PFSK-1 (cell line): ENCODE results near the gene TMIE.

Source experiments
- FOXP2 ChIP-seq: optimal IDR thresholded peaks from 2 replicates; pipeline ENCODE3; 2011; ENCODE audit warnings: borderline replicate concordance, control low read depth, inconsistent platforms; ENCODE audit not compliant: insufficient read depth; ENCODE audit errors: extremely low read length, extremely low read depth
- POLR2AphosphoS5 ChIP-seq: IDR thresholded peaks from 2 replicates; pipeline ENCODE4 v1.6.1; 2012; ENCODE audit warnings: low read depth, mild to moderate bottlenecking, control low read depth, low read length, moderate library complexity
- SIN3A ChIP-seq: IDR thresholded peaks from 2 replicates; pipeline ENCODE4 v1.6.1; 2012; ENCODE audit warnings: mild to moderate bottlenecking, low read length, moderate library complexity, borderline replicate concordance; ENCODE audit not compliant: insufficient read depth
- TAF1 ChIP-seq: IDR thresholded peaks from 2 replicates; pipeline ENCODE4 v1.6.1; 2012; ENCODE audit warnings: low read length, control low read depth, borderline replicate concordance; ENCODE audit not compliant: insufficient read depth
- TF ChIP-seq, protein P1 (sequence below), 2 experiments: IDR thresholded peaks; 2 replicates each; pipeline versions ENCODE4 v1.6.1 to v1.8.0; 2011 to 2012; ENCODE audit warnings: low read depth in 2 of 2, low read length in 2 of 2, control low read depth in 1 of 2, inconsistent platforms in 1 of 2, mild to moderate bottlenecking in 1 of 2, moderate library complexity in 1 of 2; ENCODE audit not compliant: insufficient read depth in 1 of 2

GRCh38 chr3:46670000-46670890, 30.9 kb upstream of the TMIE start:
- TF ChIP-seq POLR2AphosphoS5 (no peak), TAF1 (no peak), FOXP2 (no peak), SIN3A (no peak)
- TF ChIP-seq, protein P1, sequence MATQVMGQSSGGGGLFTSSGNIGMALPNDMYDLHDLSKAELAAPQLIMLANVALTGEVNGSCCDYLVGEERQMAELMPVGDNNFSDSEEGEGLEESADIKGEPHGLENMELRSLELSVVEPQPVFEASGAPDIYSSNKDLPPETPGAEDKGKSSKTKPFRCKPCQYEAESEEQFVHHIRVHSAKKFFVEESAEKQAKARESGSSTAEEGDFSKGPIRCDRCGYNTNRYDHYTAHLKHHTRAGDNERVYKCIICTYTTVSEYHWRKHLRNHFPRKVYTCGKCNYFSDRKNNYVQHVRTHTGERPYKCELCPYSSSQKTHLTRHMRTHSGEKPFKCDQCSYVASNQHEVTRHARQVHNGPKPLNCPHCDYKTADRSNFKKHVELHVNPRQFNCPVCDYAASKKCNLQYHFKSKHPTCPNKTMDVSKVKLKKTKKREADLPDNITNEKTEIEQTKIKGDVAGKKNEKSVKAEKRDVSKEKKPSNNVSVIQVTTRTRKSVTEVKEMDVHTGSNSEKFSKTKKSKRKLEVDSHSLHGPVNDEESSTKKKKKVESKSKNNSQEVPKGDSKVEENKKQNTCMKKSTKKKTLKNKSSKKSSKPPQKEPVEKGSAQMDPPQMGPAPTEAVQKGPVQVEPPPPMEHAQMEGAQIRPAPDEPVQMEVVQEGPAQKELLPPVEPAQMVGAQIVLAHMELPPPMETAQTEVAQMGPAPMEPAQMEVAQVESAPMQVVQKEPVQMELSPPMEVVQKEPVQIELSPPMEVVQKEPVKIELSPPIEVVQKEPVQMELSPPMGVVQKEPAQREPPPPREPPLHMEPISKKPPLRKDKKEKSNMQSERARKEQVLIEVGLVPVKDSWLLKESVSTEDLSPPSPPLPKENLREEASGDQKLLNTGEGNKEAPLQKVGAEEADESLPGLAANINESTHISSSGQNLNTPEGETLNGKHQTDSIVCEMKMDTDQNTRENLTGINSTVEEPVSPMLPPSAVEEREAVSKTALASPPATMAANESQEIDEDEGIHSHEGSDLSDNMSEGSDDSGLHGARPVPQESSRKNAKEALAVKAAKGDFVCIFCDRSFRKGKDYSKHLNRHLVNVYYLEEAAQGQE (IDR thresholded peaks at IDR 0.05; ENCODE audit: insufficient read depth in 1 of 2, low read depth in 2 of 2, low read length in 2 of 2) = no peak
